ENCODE data around the gene LILRB4. TPM values are rescaled to one million over a fixed set of nuclear protein-coding genes. Genes with fewer than 3 reads are reported as not detected.

The LILRB4 gene
- total RNA-seq, 1 experiment from 2014 or later: not detected

GRCh38 chr19:54644056-54644455 lies 18.7 kb upstream of the LILRB4 start:
- ATAC-seq (no peak), DNase-seq (ENCODE audit: low read depth, low spot score) (no peak)
- H3K27ac ChIP-seq (ENCODE audit: low read depth, low read length): no peak overlapping the region
- no TSS peak for BruUV-seq (replicated peaks)
- no peak overlapping the region for H3K4me2 ChIP-seq (ENCODE audit: low read length)
- H3K9ac ChIP-seq (ENCODE audit: low read length): no peak overlapping the region
- H3K27me3 ChIP-seq (ENCODE audit: insufficient read depth, low read length): peaks cover 32% of the 10 kb centered on the region
- H3K4me3 ChIP-seq (replicated peaks in 1 of 2; ENCODE audit: low read depth in 1 of 2, low read length in 2 of 2): no peak overlapping the region
- POLR2A ChIA-PET: no interaction called here
- no peak overlapping the region for H2AFZ ChIP-seq (ENCODE audit: low read depth, low read length, poor library complexity, severe bottlenecking)
- TF ChIP-seq SP1 (IDR thresholded peaks at IDR 0.05; ENCODE audit: low read depth) (no peak), ATF3 (IDR thresholded peaks at IDR 0.05) (no peak), ZBTB33 (IDR thresholded peaks at IDR 0.05; ENCODE audit: extremely low read depth, insufficient replicate concordance, low read length) (no peak), POLR2A (IDR thresholded peaks at IDR 0.05; ENCODE audit: borderline replicate concordance, extremely low read depth, insufficient read depth, insufficient read length) (no peak), EGR1 (IDR thresholded peaks at IDR 0.05; ENCODE audit: low read depth) (no peak), CBX3 (IDR thresholded peaks at IDR 0.05; ENCODE audit: low read depth) (no peak), ELF1 (IDR thresholded peaks at IDR 0.05; ENCODE audit: borderline replicate concordance, low read depth) (no peak), SRF (IDR thresholded peaks at IDR 0.05; ENCODE audit: low read depth) (no peak)
- RAD21 ChIA-PET (ENCODE audit: low non-redundant PET in 1 of 2, low total read pairs in 2 of 2, uncharacterized antibody in 2 of 2, unreplicated experiment in 2 of 2): no interaction called here
- H3K79me2 ChIP-seq (ENCODE audit: insufficient read depth, low read length): no peaks in the 10 kb centered on the region
- no peaks in the 10 kb centered on the region for H3K9me2 ChIP-seq (ENCODE audit: insufficient read depth)
- H3K9me3 ChIP-seq (ENCODE audit: control insufficient read depth in 1 of 2, insufficient read depth in 1 of 2, low read depth in 1 of 2, low read length in 2 of 2): no peaks in the 10 kb centered on the region
- no peaks in the 10 kb centered on the region for H3K36me3 ChIP-seq (ENCODE audit: control insufficient read depth in 1 of 2, insufficient read depth in 2 of 2, low read length in 2 of 2)
- no peaks in the 10 kb centered on the region for H4K20me1 ChIP-seq (ENCODE audit: insufficient read depth)
- no peaks in the 10 kb centered on the region for H3K4me1 ChIP-seq (ENCODE audit: control insufficient read depth in 1 of 2, insufficient read depth in 2 of 2, low read length in 2 of 2)
- intact Hi-C loops (cut with micrococcal nuclease): no loop called here
- CTCF ChIA-PET: no interaction called here

GRCh38 chr19:54646331-54646841 lies 16.4 kb upstream of the LILRB4 start:
- Histone ChIP-seq H4K20me1 (ENCODE audit: insufficient read depth) (no peaks in the 10 kb centered on the region), H3K36me3 (ENCODE audit: control insufficient read depth in 1 of 2, insufficient read depth in 2 of 2, low read length in 2 of 2) (no peaks in the 10 kb centered on the region), H3K9me3 (ENCODE audit: control insufficient read depth in 1 of 2, insufficient read depth in 1 of 2, low read depth in 1 of 2, low read length in 2 of 2) (no peaks in the 10 kb centered on the region), H3K4me2 (ENCODE audit: low read length) (no peak overlapping the region), H3K9ac (ENCODE audit: low read length) (no peak overlapping the region), H3K4me1 (ENCODE audit: control insufficient read depth in 1 of 2, insufficient read depth in 2 of 2, low read length in 2 of 2) (no peaks in the 10 kb centered on the region), H3K27me3 (ENCODE audit: insufficient read depth, low read length) (peaks cover 20% of the 10 kb centered on the region), H3K9me2 (ENCODE audit: insufficient read depth) (no peaks in the 10 kb centered on the region), H3K79me2 (ENCODE audit: insufficient read depth, low read length) (no peaks in the 10 kb centered on the region), H3K27ac (ENCODE audit: low read depth, low read length) (no peak overlapping the region), H3K4me3 (replicated peaks in 1 of 2; ENCODE audit: low read depth in 1 of 2, low read length in 2 of 2) (no peak overlapping the region), H2AFZ (ENCODE audit: low read depth, low read length, poor library complexity, severe bottlenecking) (no peak overlapping the region)
- CTCF ChIA-PET: no interaction called here
- TF ChIP-seq POLR2AphosphoS5 (IDR thresholded peaks at IDR 0.05; ENCODE audit: low read depth, low read length) (no peak), YY1 (IDR thresholded peaks at IDR 0.05; ENCODE audit: extremely low read depth, insufficient replicate concordance, low read depth, low read length) (no peak), EZH2 (IDR thresholded peaks at IDR 0.05) (no peak), ELF1 (IDR thresholded peaks at IDR 0.05; ENCODE audit: borderline replicate concordance, low read depth) (no peak), CBX3 (IDR thresholded peaks at IDR 0.05; ENCODE audit: low read depth) (no peak), SP1 (IDR thresholded peaks at IDR 0.05; ENCODE audit: low read depth) (no peak), EGR1 (IDR thresholded peaks at IDR 0.05; ENCODE audit: low read depth) (no peak), JUND (IDR thresholded peaks at IDR 0.05) (no peak), POLR2A (IDR thresholded peaks at IDR 0.05; ENCODE audit: borderline replicate concordance, extremely low read depth, insufficient read depth, insufficient read length) (no peak), EZH2phosphoT487 (IDR thresholded peaks at IDR 0.05; ENCODE audit: borderline replicate concordance) (no peak), SIN3A (IDR thresholded peaks at IDR 0.05; ENCODE audit: low read depth) (no peak), CTCF (IDR thresholded peaks at IDR 0.05 in 2 of 3, conservative IDR thresholded peaks at IDR 0.05 in 1 of 3; ENCODE audit: borderline replicate concordance in 1 of 3, insufficient read depth in 1 of 3, low read depth in 2 of 3, low read length in 2 of 3) (no peak), MAX (IDR thresholded peaks at IDR 0.05) (no peak), ZNF274 (IDR thresholded peaks at IDR 0.05; ENCODE audit: low read depth, low read length) (no peak)
- intact Hi-C loops (cut with micrococcal nuclease): no loop called here
- ATAC-seq (no peak), DNase-seq (ENCODE audit: low read depth, low spot score) (no peak)
- no TSS peak for BruUV-seq (replicated peaks)
- POLR2A ChIA-PET: no interaction called here
- RAD21 ChIA-PET (ENCODE audit: low non-redundant PET in 1 of 2, low total read pairs in 2 of 2, uncharacterized antibody in 2 of 2, unreplicated experiment in 2 of 2): no interaction called here

Measured in HCT116 (cell line).